HEK293 (cell line): ENCODE measurements around the gene YIF1B.

Experiments used
- CTCF ChIA-PET: fragments of 350-600 bp; formaldehyde crosslinking; extraction: SDS; loops from one replicate; lab custom pipeline; 2021; ENCODE audit warnings: antibody characterized with exemption; lab: Yijun Ruan, JAX
- POLR2A ChIA-PET: fragments of 300-600 bp; formaldehyde crosslinking; extraction: SDS; loops from one replicate; lab custom pipeline; 2020; ENCODE audit warnings: antibody characterized with exemption, inconsistent platforms; lab: Yijun Ruan, JAX
- H3K27ac ChIP-seq: fragments of 200-500 bp; sonication (Bioruptor generic); 2 replicates; pipeline ENCODE4 v1.5.1; 2014; ENCODE audit warnings: low read depth, low read length, control low read depth, inconsistent platforms; ENCODE audit errors: extremely low read depth
- H3K36me3 ChIP-seq, 2 experiments: fragments of 200-500 bp in 1 of 2; sonication (Bioruptor generic) in 1 of 2; 1 replicate in 1 of 2; 2 replicates in 1 of 2; pipeline ENCODE4 v1.5.1; 2014 to 2017; ENCODE audit warnings: inconsistent platforms in 2 of 2, low read length in 2 of 2; ENCODE audit not compliant: control insufficient read depth in 2 of 2, insufficient read depth in 1 of 2
- H3K4me1 ChIP-seq: fragments of 200-500 bp; sonication (Bioruptor generic); 2 replicates; pipeline ENCODE4 v1.5.1; 2014; ENCODE audit warnings: mild to moderate bottlenecking, low read length, inconsistent platforms; ENCODE audit not compliant: control insufficient read depth, insufficient read depth
- H3K4me3 ChIP-seq: 2 replicates; pipeline ENCODE4 v1.5.1; 2011; ENCODE audit warnings: low read depth, mild to moderate bottlenecking, control low read depth, low read length, moderate library complexity
- H3K9me3 ChIP-seq: fragments of 200-500 bp; sonication (Bioruptor generic); 2 replicates; pipeline ENCODE4 v1.5.1; 2014; ENCODE audit warnings: low read depth, low read length, inconsistent platforms; ENCODE audit not compliant: control insufficient read depth, insufficient read depth
- BCL11A ChIP-seq: fragments of 450-650 bp; formaldehyde crosslinking; IDR thresholded peaks from 2 replicates; pipeline ENCODE4 v1.5.1; 2016; ENCODE audit warnings: low read depth, missing biosample characterization, missing genetic modification characterization
- GLI2 ChIP-seq: fragments of 450-650 bp; formaldehyde crosslinking; IDR thresholded peaks from 2 replicates; pipeline ENCODE4; 2017; ENCODE audit warnings: missing biosample characterization, missing genetic modification characterization, low read depth, borderline replicate concordance
- GLIS2 ChIP-seq: fragments of 450-650 bp; formaldehyde crosslinking; IDR thresholded peaks from 2 replicates; pipeline ENCODE4 v1.5.1; 2016; ENCODE audit warnings: missing biosample characterization, missing genetic modification characterization
- REST ChIP-seq: fragments of 450-650 bp; formaldehyde crosslinking; IDR thresholded peaks from 2 replicates; pipeline ENCODE4 v1.5.1; 2016; ENCODE audit warnings: missing biosample characterization, missing genetic modification characterization
- SCRT1 ChIP-seq: fragments of 450-650 bp; formaldehyde crosslinking; IDR thresholded peaks from 2 replicates; pipeline ENCODE4 v1.5.1; 2016; ENCODE audit warnings: missing biosample characterization, missing genetic modification characterization, borderline replicate concordance
- SETDB1 ChIP-seq: IDR thresholded peaks from one replicate; pipeline ENCODE4 v1.6.1; 2017; ENCODE audit warnings: mild to moderate bottlenecking, low read length, moderate library complexity, mixed read lengths; ENCODE audit not compliant: insufficient read length
- ZNF211 ChIP-seq: fragments of 450-650 bp; formaldehyde crosslinking; IDR thresholded peaks from 2 replicates; pipeline ENCODE4 v1.5.1; 2016; ENCODE audit warnings: low read depth, missing biosample characterization, missing genetic modification characterization
- ZNF354C ChIP-seq: fragments of 450-650 bp; formaldehyde crosslinking; IDR thresholded peaks from 2 replicates; pipeline ENCODE4 v1.5.1; 2016; ENCODE audit warnings: missing biosample characterization, missing genetic modification characterization, low read depth, borderline replicate concordance
- ZNF404 ChIP-seq: fragments of 450-650 bp; formaldehyde crosslinking; IDR thresholded peaks from 2 replicates; pipeline ENCODE4 v1.5.1; 2017; ENCODE audit warnings: missing biosample characterization, missing genetic modification characterization
- ZNF48 ChIP-seq: fragments of 450-650 bp; formaldehyde crosslinking; IDR thresholded peaks from 2 replicates; pipeline ENCODE4 v1.5.1; 2016; ENCODE audit warnings: missing biosample characterization, missing genetic modification characterization
- ZNF513 ChIP-seq: fragments of 450-650 bp; IDR thresholded peaks from 2 replicates; pipeline ENCODE4 v1.5.1; 2018; ENCODE audit warnings: missing biosample characterization, missing genetic modification characterization
- ZNF521 ChIP-seq: fragments of 450-650 bp; formaldehyde crosslinking; IDR thresholded peaks from 2 replicates; pipeline ENCODE4 v1.5.1; 2017; ENCODE audit warnings: missing biosample characterization, mild to moderate bottlenecking, missing genetic modification characterization
- ZNF776 ChIP-seq: fragments of 450-650 bp; formaldehyde crosslinking; IDR thresholded peaks from 2 replicates; pipeline ENCODE4 v1.5.0; 2017; ENCODE audit warnings: missing biosample characterization, missing genetic modification characterization, borderline replicate concordance
- ZNF830 ChIP-seq: fragments of 450-650 bp; IDR thresholded peaks from 2 replicates; pipeline ENCODE4 v1.5.0; 2018; ENCODE audit warnings: missing biosample characterization, missing genetic modification characterization, low read depth, mild to moderate bottlenecking, moderate library complexity
- ZSCAN16 ChIP-seq: fragments of 450-650 bp; formaldehyde crosslinking; IDR thresholded peaks from 2 replicates; pipeline ENCODE4 v1.5.1; 2016; ENCODE audit warnings: missing biosample characterization, missing genetic modification characterization
- TF ChIP-seq, protein P1 (sequence below): fragments of 450-650 bp; formaldehyde crosslinking; IDR thresholded peaks from 2 replicates; pipeline ENCODE4 v1.5.1; 2016; ENCODE audit warnings: missing biosample characterization, missing genetic modification characterization
- TF ChIP-seq, protein P2 (sequence below): fragments of 450-650 bp; formaldehyde crosslinking; IDR thresholded peaks from 2 replicates; pipeline ENCODE4 v1.5.1; 2016; ENCODE audit warnings: missing biosample characterization, missing genetic modification characterization

The YIF1B gene

GRCh38 chr19:38360839-38361631 is 45.3 kb upstream of the YIF1B start (continued):
- TF ChIP-seq SCRT1 (tag by site-specific recombination) (no peak), SETDB1 (no peak), ZNF354C (no peak), ZNF48 (tag by site-specific recombination) (no peak), BCL11A (tag by site-specific recombination) (peak; percentile 18; the same call in 1 of the 2 replicates), ZNF513 (tag by site-specific recombination) (no peak), GLI2 (tag by site-specific recombination) (no peak), ZSCAN16 (tag by site-specific recombination) (no peak), ZNF830 (no peak)
- TF ChIP-seq, protein P1, sequence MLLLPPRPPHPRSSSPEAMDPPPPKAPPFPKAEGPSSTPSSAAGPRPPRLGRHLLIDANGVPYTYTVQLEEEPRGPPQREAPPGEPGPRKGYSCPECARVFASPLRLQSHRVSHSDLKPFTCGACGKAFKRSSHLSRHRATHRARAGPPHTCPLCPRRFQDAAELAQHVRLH (tag by site-specific recombination), result peak; percentile 62; the same call in 1 of the 2 replicates
- TF ChIP-seq, protein P2, sequence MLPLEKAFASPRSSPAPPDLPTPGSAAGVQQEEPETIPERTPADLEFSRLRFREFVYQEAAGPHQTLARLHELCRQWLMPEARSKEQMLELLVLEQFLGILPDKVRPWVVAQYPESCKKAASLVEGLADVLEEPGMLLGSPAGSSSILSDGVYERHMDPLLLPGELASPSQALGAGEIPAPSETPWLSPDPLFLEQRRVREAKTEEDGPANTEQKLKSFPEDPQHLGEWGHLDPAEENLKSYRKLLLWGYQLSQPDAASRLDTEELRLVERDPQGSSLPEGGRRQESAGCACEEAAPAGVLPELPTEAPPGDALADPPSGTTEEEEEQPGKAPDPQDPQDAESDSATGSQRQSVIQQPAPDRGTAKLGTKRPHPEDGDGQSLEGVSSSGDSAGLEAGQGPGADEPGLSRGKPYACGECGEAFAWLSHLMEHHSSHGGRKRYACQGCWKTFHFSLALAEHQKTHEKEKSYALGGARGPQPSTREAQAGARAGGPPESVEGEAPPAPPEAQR, result no peak

DNA sequence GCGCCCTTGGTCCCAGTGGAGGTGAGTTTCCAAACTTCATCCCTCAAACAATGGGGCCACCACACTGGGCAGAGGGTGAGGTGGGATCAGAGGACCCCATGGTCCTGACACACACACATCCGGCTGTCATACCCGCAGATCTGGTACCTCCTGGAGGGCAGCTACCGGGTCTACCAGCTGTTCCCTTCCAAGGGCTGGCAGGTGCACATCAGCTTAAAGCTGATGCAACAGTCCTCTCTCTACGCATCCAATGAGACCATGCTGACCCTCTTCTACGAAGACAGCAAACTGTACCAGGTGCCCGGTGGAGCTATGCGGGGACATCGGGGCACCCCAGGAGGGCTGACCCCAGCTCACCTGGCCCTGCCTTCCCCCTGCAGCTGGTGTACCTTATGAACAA is 44.6 kb upstream of the YIF1B start:
- H3K36me3 ChIP-seq, result no peaks in the 10 kb centered on the region; a peak in 1 of 3 replicates
- H3K9me3 ChIP-seq, result no peaks in the 10 kb centered on the region
- H3K4me3 ChIP-seq, result no peak overlapping the region
- no peak overlapping the region for H3K27ac ChIP-seq
- POLR2A ChIA-PET, result interaction anchor here (0.9 to 2.9 kb wide), 5 partner anchors 13 to 27 kb away, joined by 3 to 49 read pairs (median 5); partner anchors contain the start of genes CATSPERG, GGN and PSMD8
- peaks cover 10% of the 10 kb centered on the region for H3K4me1 ChIP-seq
- TF ChIP-seq, protein P2, result no peak
- TF ChIP-seq ZNF211 (tag by site-specific recombination), result 0 out of 2 replicates have a peak, but pooled peaks have one; percentile 5
- TF ChIP-seq ZNF404 (tag by site-specific recombination), result no peak
- CTCF ChIA-PET, result interaction anchor here (0.6 to 1.4 kb wide), 8 partner anchors 16 to 1435 kb away, joined by 3 to 6 read pairs (median 4); partner anchors contain the start of genes CATSPERG and FAM98C

DNA sequence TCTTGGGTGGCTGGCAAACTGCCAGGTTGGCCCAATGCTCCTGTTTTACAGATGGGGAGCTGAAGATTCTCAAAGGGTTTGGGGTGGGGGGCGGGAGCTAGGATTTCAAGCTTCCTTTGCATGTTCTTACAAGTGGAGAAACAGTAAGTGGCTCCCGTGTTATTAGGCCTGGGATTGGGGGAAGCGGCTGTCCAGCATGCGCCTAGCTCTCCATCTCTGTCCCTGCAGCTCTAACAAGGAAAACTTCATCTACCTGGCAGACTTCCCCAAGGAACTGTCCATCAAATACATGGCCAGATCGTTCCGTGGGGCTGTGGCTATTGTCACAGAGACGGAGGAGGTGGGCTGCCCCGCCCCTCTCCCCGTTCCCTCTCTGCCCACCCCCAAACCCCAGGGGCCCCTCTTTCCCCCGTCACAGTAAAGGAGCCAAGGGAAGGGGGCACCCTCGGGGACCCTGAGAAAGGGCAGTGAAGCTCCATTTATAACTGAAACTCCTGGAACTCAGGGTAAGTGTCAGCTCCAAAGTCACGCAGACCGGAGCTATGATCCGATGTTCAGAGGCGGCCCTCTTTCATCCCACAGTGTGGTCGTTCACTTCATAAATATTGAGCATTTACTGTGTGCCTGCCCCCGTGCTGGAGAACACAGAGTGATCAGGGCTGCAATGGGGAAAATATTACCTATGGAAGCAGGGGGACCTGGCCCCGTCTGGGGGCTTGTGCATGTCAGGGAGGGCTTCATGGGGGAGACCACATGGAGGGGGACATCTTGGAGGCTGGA is 43.7 kb upstream of the YIF1B start:
- H3K27ac ChIP-seq, result no peak overlapping the region
- H3K9me3 ChIP-seq, result no peaks in the 10 kb centered on the region
- POLR2A ChIA-PET, result interaction anchor here (0.6 to 2.9 kb wide), 5 partner anchors 12 to 52 kb away, joined by 5 to 15 read pairs (median 7); partner anchors contain the start of genes CATSPERG, GGN and PSMD8
- peaks cover 10% of the 10 kb centered on the region for H3K4me1 ChIP-seq
- H3K4me3 ChIP-seq, result no peak overlapping the region
- CTCF ChIA-PET, result interaction anchor here (0.7 to 1.6 kb wide), 9 partner anchors 15 to 275 kb away, joined by 3 to 8 read pairs (median 4); partner anchors contain the start of genes CATSPERG, FAM98C and PSMD8
- no peaks in the 10 kb centered on the region; a peak in 1 of 3 replicates for H3K36me3 ChIP-seq
- TF ChIP-seq REST (peak; percentile 85), ZNF211 (tag by site-specific recombination) (0 out of 2 replicates have a peak, but pooled peaks have one; percentile 8), ZNF776 (no peak), ZNF521 (no peak), ZSCAN16 (tag by site-specific recombination) (no peak), GLIS2 (peak; percentile 59)
- TF ChIP-seq, all 188 proteins: peak for 3
